Measurements from ENCODE around the gene ABHD6.

GRCh38 chr3:58269356-58269755 lies 31.8 kb downstream of the ABHD6 start:
- TF ChIP-seq CTCF (IDR thresholded peaks at IDR 0.05) (no peak), POLR2A (IDR thresholded peaks at IDR 0.05) (no peak), EP300 (IDR thresholded peaks at IDR 0.05) (no peak), POLR2AphosphoS5 (IDR thresholded peaks at IDR 0.05) (no peak)
